ENCODE measurements around the gene AQP12A. TPM values are rescaled to one million over a fixed set of nuclear protein-coding genes. Genes with fewer than 3 reads are reported as not detected.
A peak's percentile ranks its signal among the peaks of the same experiment; 100 is the strongest.
"Not testable (repeated sequence)": the region's sequence is repeated elsewhere in the genome, so short reads cannot be mapped to it uniquely, and the experiment has no call there.

The AQP12A gene
- total RNA-seq, 2 experiments from 2014 or later, result not detected

- H3K4me3 Mint-ChIP-seq, result no peak overlapping the region
- H3K27ac Mint-ChIP-seq, result no peak overlapping the region
- CTCF ChIA-PET, result no interaction called here
- H3K27me3 Mint-ChIP-seq, result peaks cover 54% of the 10 kb centered on the region
- no peaks in the 10 kb centered on the region for H3K4me1 Mint-ChIP-seq
- no peaks in the 10 kb centered on the region for H3K9me3 Mint-ChIP-seq (ENCODE audit: low read depth)
- ATAC-seq (no peak), DNase-seq (no peak)
- no peaks in the 10 kb centered on the region for H3K36me3 Mint-ChIP-seq
These were observed 19.5 kb upstream of the AQP12A start for GRCh38 chr2:240672076-240672700.

GRCh38 chr2:240672701-240673190 is 18.9 kb upstream of the AQP12A start:
- CTCF ChIA-PET, result no interaction called here
- ATAC-seq, result no peak
- Mint-ChIP-seq H3K4me1 (no peaks in the 10 kb centered on the region), H3K4me3 (no peak overlapping the region), H3K36me3 (no peaks in the 10 kb centered on the region), H3K9me3 (ENCODE audit: low read depth) (no peaks in the 10 kb centered on the region), H3K27me3 (peaks cover 49% of the 10 kb centered on the region), H3K27ac (no peak overlapping the region)
- no peak for DNase-seq

GRCh38 chr2:240674461-240675184 is 17.0 kb upstream of the AQP12A start:
- not testable (repeated sequence) for H3K9me3 Mint-ChIP-seq (ENCODE audit: low read depth); H3K36me3 Mint-ChIP-seq; H3K4me3 Mint-ChIP-seq; H3K4me1 Mint-ChIP-seq; H3K27ac Mint-ChIP-seq; DNase-seq; ATAC-seq
- CTCF ChIA-PET, result interaction anchor here (0.8 kb wide), 1 partner anchor 22 kb away, joined by 3 read pairs; no protein-coding TSS in a partner anchor
- H3K27me3 Mint-ChIP-seq, result peaks cover 38% of the 10 kb centered on the region

DNA sequence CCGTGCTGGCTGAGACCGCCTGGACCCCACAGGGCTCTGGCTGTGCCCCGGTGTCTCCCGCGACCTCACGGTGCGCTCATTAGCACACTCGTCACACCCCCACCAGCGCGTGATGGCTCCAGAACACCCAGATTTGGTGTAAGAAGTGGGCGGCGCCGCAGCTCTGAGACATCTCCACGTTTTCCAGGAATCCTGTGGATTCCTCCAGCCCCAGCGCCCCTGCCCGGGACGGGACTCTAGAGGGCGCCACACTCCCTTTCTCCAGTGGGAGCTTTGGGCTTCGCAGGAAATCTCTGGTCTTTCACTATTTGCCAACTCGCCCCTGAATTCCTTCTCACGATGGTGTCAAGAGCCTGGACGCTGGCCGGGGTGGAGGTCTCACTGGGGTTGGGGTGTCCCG is 16.3 kb upstream of the AQP12A start:
- CTCF ChIA-PET, result not testable (repeated sequence)

DNA sequence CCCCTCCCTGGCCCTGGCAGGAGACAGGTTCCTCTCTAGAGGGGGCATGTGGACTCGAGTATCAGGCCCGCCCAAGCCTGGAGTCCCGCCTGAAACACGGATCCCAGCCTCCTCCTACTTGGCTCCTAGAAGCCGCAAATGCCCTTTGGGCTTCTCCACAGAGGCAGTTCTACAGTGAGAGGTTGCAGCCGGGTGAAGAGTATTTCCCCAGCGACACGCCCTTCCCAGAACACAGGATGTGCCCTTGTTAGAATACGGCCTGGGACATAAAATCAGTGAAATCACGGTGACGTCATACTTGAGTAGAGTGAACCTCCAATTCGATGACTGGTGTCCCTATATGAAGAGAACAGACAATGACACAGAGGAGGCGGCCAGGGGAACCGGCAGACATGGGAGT is 13.6 kb upstream of the AQP12A start:
- H3K36me3 Mint-ChIP-seq; CTCF ChIA-PET; H3K4me3 Mint-ChIP-seq; H3K9me3 Mint-ChIP-seq (ENCODE audit: low read depth); H3K27ac Mint-ChIP-seq; H3K4me1 Mint-ChIP-seq; ATAC-seq; DNase-seq: not testable (repeated sequence)
- H3K27me3 Mint-ChIP-seq, result peaks cover 14% of the 10 kb centered on the region

More for the DNA sequence above, 16.3 kb upstream of the AQP12A start:
- DNase-seq; H3K4me1 Mint-ChIP-seq; H3K27ac Mint-ChIP-seq; H3K36me3 Mint-ChIP-seq; ATAC-seq; H3K9me3 Mint-ChIP-seq (ENCODE audit: low read depth); H3K4me3 Mint-ChIP-seq: not testable (repeated sequence)
- peaks cover 33% of the 10 kb centered on the region for H3K27me3 Mint-ChIP-seq

- CTCF ChIA-PET; H3K4me3 Mint-ChIP-seq; DNase-seq; H3K4me1 Mint-ChIP-seq; H3K27ac Mint-ChIP-seq; H3K27me3 Mint-ChIP-seq; ATAC-seq; H3K9me3 Mint-ChIP-seq (ENCODE audit: low read depth); H3K36me3 Mint-ChIP-seq: not testable (repeated sequence)
These were observed 12.8 kb upstream of the AQP12A start for GRCh38 chr2:240678909-240679308.

GRCh38 chr2:240680185-240680584 is 11.5 kb upstream of the AQP12A start:
- CTCF ChIA-PET; H3K4me3 Mint-ChIP-seq; H3K4me1 Mint-ChIP-seq; H3K27me3 Mint-ChIP-seq; ATAC-seq; DNase-seq; H3K27ac Mint-ChIP-seq; H3K9me3 Mint-ChIP-seq (ENCODE audit: low read depth); H3K36me3 Mint-ChIP-seq: not testable (repeated sequence)

DNA sequence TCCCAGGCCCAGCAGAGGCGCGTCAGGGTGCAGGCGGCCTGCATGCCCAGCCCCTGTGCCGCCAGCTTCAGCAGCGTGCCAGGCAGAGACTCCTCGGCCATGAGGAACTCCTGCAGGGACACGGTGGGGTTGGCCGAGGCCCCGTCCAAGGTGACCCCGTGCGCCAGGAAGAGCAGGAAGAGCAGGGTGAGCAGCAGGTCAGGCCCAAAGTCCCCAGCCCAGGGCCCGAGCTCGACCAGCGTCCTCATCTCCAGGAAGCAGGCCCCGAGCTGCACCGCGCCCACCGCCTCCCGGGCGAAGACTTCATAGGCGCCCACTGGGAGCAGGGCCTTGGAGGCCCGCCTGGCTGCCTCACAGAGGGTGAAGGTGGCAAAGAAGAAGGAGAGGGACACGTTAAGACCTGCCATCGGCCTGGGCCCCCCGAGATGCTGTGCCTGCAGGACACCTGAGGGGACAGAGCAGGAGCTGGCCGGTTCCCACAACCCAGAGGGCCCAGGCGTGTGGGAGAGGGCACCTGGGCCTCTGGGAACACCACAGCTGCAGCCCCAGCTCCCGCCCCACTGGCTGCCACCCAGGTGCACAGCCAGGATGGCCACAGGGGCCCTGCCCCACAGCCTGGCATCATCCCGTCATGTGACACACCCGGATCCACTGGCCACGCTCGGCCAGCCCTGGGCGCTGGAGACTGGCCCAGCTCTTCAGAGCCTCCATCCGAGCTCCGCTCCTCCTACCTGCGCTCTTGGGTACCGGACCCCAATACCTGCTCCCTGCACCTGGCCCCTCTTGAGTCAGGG is 9.0 kb upstream of the AQP12A start, which contains the start of gene AQP12B:
Gene AQP12B, minus strand, starts transcription at position 455 of the 794 bp plus-strand sequence. Its CDS starts 48 bp downstream, at position 407.
- not testable (repeated sequence) for H3K4me3 Mint-ChIP-seq; H3K36me3 Mint-ChIP-seq; H3K27ac Mint-ChIP-seq; DNase-seq; H3K9me3 Mint-ChIP-seq (ENCODE audit: low read depth); ATAC-seq; H3K27me3 Mint-ChIP-seq
- H3K4me1 Mint-ChIP-seq, result peaks cover 20% of the 10 kb centered on the region
- CTCF ChIA-PET, result interaction anchor here (0.6 kb wide), 1 partner anchor 66 kb away, joined by 4 read pairs; no protein-coding TSS in a partner anchor

- H3K27ac Mint-ChIP-seq; H3K9me3 Mint-ChIP-seq (ENCODE audit: low read depth); DNase-seq; H3K27me3 Mint-ChIP-seq; H3K36me3 Mint-ChIP-seq: not testable (repeated sequence)
- H3K4me3 Mint-ChIP-seq, result peak overlapping the region; percentile 52
- ATAC-seq, result peak; percentile 63
- CTCF ChIA-PET, result interaction anchor here (0.6 to 1.7 kb wide), 2 partner anchors 67 to 169 kb away, joined by 4 read pairs; no protein-coding TSS in a partner anchor
- H3K4me1 Mint-ChIP-seq, result peaks cover 20% of the 10 kb centered on the region
These were observed 8.2 kb upstream of the AQP12A start for GRCh38 chr2:240683329-240683979.

GRCh38 chr2:240683980-240684728 is 7.5 kb upstream of the AQP12A start:
- Mint-ChIP-seq H3K4me3 (peak overlapping the region; percentile 52), H3K4me1 (peaks cover 20% of the 10 kb centered on the region)
- ATAC-seq; H3K9me3 Mint-ChIP-seq (ENCODE audit: low read depth); H3K27me3 Mint-ChIP-seq; DNase-seq; H3K27ac Mint-ChIP-seq; H3K36me3 Mint-ChIP-seq: not testable (repeated sequence)
- CTCF ChIA-PET, result interaction anchor here (1.7 kb wide), 1 partner anchor 170 kb away, joined by 4 read pairs; no protein-coding TSS in a partner anchor

DNA sequence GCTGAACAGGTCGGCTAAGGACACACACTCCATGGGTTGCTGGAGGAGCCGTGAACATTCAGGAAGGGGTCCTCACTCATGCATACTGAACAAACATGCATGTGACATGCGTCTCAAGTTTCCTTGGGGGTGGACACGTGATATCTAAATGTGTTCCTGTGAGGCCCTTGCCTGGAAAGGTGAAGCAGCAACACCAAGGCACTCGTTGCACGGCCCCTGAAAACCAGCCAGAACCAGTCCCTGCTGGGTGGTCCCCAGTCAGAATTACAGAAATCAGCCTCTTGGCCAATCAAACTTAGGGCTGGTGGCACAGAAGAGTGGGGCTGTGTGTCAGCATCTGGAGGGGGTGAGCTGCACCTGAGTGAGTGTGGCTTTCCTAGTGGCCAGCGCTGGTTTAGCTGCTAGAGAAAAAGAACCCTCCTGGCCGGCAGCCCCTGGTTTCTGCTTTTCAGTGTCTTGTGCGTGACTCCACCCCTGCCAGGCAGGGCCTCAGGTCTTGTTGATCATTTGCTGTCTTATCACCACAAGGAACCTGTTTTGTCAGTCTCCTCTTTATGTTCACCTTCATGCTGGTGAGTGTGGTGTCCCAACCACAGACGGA is 5.8 kb upstream of the AQP12A start:
- Mint-ChIP-seq H3K27me3 (no peaks in the 10 kb centered on the region), H3K36me3 (no peaks in the 10 kb centered on the region), H3K4me3 (no peak overlapping the region), H3K9me3 (ENCODE audit: low read depth) (no peaks in the 10 kb centered on the region), H3K4me1 (peaks cover 20% of the 10 kb centered on the region), H3K27ac (no peak overlapping the region)
- ATAC-seq (no peak), DNase-seq (no peak)
- CTCF ChIA-PET, result interaction anchor here (0.6 kb wide), 1 partner anchor 1158 kb away, joined by 5 read pairs; no protein-coding TSS in a partner anchor

DNA sequence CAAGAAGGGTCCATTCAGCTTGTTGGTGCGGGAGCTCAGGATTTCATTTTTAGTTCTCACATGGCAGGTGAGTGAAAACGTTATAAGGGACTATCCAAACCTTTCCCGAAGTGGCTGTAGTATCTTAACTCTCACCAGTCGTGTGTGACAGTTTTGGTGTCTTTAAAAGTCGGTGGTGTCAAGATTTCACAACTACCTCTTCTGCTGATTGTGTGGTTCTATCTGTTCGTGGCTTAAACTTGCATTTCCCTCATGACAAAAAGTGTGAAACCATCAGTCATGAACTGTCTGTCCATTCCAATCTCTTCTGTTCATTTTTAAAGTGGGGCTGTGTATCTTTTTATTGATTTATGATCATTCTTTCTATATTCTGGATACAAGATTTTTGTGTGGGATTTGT is 5.2 kb upstream of the AQP12A start:
- H3K4me3 Mint-ChIP-seq, result no peak overlapping the region
- CTCF ChIA-PET, result interaction anchor here (0.6 kb wide), 1 partner anchor 1158 kb away, joined by 5 read pairs; no protein-coding TSS in a partner anchor
- peaks cover 22% of the 10 kb centered on the region for H3K4me1 Mint-ChIP-seq
- no peak for DNase-seq
- H3K9me3 Mint-ChIP-seq (ENCODE audit: low read depth), result no peaks in the 10 kb centered on the region
- ATAC-seq, result no peak
- no peaks in the 10 kb centered on the region for H3K27me3 Mint-ChIP-seq
- H3K36me3 Mint-ChIP-seq, result no peaks in the 10 kb centered on the region
- peak overlapping the region; percentile 2 for H3K27ac Mint-ChIP-seq

All from activated CD8-positive, alpha-beta memory T cell treated with anti-CD3 and anti-CD28 coated beads, Interleukin-2, amount 10 ng/mL, durations not matched to agents 7 days and 5 days (primary cell).